PC-9 (cell line): ENCODE results near the gene ESPNL.

Source experiments
- CTCF ChIP-seq: fragments of 200-600 bp; sonication (generic); conservative IDR thresholded peaks from 2 replicates; pipeline ENCODE4 v1.6.1; 2017; ENCODE audit warnings: mixed run types, antibody characterized with exemption, mild to moderate bottlenecking, moderate library complexity
- EZH2 ChIP-seq: fragments of 200-600 bp; sonication (generic); IDR thresholded peaks from 2 replicates; pipeline ENCODE4 v1.8.0; 2017; ENCODE audit warnings: antibody characterized with exemption, low read depth

GRCh38 chr2:238167344-238167715, 67.2 kb downstream of the ESPNL start:
- TF ChIP-seq CTCF, result no peak
- TF ChIP-seq EZH2, result no peak
